PC-3 (cell line): Measurements from ENCODE around the gene ABCB10.

Source experiments
- EZH2 ChIP-seq: fragments of 300-600 bp; sonication (generic); IDR thresholded peaks from one replicate; pipeline ENCODE4 v1.6.1; 2017; ENCODE audit warnings: antibody characterized with exemption, mild to moderate bottlenecking, low read length; ENCODE audit not compliant: unreplicated experiment
- EZH2phosphoT487 ChIP-seq: fragments of 300-600 bp; sonication (generic); IDR thresholded peaks from 2 replicates; pipeline ENCODE4 v1.6.1; 2018; ENCODE audit warnings: mild to moderate bottlenecking, antibody characterized with exemption, low read length, borderline replicate concordance
- TF ChIP-seq, protein P1 (sequence below): fragments of 300-600 bp; sonication (generic); conservative IDR thresholded peaks from 2 replicates; pipeline ENCODE4 v1.5.1; 2017; ENCODE audit warnings: antibody characterized with exemption, low read depth, mild to moderate bottlenecking, low read length

- TF ChIP-seq, protein P1, sequence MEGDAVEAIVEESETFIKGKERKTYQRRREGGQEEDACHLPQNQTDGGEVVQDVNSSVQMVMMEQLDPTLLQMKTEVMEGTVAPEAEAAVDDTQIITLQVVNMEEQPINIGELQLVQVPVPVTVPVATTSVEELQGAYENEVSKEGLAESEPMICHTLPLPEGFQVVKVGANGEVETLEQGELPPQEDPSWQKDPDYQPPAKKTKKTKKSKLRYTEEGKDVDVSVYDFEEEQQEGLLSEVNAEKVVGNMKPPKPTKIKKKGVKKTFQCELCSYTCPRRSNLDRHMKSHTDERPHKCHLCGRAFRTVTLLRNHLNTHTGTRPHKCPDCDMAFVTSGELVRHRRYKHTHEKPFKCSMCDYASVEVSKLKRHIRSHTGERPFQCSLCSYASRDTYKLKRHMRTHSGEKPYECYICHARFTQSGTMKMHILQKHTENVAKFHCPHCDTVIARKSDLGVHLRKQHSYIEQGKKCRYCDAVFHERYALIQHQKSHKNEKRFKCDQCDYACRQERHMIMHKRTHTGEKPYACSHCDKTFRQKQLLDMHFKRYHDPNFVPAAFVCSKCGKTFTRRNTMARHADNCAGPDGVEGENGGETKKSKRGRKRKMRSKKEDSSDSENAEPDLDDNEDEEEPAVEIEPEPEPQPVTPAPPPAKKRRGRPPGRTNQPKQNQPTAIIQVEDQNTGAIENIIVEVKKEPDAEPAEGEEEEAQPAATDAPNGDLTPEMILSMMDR = no peak
- no peak for TF ChIP-seq EZH2phosphoT487
- TF ChIP-seq EZH2 = no peak
Measured at GRCh38 chr1:229508823-229509337, 49.6 kb downstream of the ABCB10 start.
